ENCODE data around the gene BHMT.

BHMT gene, protein sequence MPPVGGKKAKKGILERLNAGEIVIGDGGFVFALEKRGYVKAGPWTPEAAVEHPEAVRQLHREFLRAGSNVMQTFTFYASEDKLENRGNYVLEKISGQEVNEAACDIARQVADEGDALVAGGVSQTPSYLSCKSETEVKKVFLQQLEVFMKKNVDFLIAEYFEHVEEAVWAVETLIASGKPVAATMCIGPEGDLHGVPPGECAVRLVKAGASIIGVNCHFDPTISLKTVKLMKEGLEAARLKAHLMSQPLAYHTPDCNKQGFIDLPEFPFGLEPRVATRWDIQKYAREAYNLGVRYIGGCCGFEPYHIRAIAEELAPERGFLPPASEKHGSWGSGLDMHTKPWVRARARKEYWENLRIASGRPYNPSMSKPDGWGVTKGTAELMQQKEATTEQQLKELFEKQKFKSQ

DNA sequence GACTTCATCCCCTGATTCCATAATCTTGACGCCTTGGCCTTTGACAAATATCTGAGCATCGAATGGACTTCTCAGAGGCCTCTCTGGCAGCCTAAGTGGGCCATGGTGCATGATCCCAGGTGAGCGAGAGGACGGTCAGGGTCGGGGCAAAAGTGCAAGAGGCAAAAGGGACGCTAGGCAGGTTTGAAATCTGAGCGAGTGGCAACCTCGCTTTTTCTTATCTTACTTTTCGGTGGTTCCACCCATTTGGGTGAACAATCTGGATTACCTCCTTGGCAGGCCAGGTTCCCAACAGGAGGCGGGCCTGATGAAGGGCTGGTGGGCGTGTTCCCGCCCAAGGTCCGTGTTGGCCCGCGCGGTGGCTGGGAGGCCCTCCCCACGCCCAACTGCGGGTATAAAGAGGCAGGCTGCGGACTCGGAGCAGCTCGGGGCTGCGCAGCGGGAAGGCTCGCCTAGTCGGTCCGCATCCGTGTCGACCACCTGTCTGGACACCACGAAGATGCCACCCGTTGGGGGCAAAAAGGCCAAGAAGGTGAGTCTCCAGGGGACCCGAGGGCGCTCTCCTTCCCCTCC lies at the start of gene BHMT:
Gene BHMT, plus strand, starts transcription at position 423 of the 573 bp plus-strand sequence. Its CDS starts 77 bp downstream, at position 500.
- DNase-seq: no peak

DNA sequence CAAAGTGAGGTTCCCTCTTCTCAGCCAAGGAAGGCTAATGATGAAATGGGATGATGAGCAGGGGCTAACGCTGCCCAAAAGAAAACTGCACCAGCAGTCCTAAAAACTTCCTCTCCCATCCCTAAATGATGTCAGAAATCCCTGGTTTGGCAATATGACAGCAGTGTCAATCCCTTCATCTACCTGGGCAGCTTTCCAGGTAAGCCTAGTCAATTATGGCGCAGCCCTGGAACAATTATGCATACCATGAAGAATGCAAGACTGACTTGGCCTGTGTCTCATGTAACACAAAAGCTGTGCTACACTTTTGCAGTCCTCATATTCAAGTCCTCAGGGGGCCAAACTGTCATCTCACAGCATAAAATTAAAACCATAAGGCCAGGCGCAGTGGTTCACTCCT lies 49.2 kb upstream of the BHMT start:
- DNase-seq: no peak

- no peak for DNase-seq
Measured at GRCh38 chr5:79069488-79070349, 41.9 kb upstream of the BHMT start, which contains the start of the genes BHMT2 and DMGDH. Gene BHMT2 (plus strand): TSS chr5:79069767. CDS start chr5:79069783, 16 bp downstream. Gene DMGDH (minus strand): TSS chr5:79069674. CDS start chr5:79069620, 54 bp downstream.

- DNase-seq: no peak
Measured at GRCh38 chr5:79070350-79070667, 41.3 kb upstream of the BHMT start.

DNA sequence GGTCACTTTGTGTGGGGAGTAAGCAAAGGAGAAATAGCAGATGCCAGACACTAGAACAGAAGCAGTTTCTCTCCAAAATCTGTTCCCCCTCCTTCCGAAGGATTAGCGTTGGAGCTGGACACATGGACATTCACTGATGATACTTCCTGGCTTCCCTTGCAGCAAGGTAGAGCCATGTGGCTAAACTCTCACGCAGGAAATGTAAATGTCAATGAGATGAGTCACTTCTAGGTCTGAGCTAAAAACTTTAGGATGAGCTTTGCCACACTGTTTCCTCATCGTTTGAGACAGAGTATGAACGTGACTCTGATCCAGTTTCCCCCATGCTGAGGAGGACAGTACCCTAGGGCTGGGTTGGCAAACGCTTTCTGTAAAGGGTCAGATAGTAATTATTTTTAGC lies 37.0 kb upstream of the BHMT start:
- no peak for DNase-seq

DNA sequence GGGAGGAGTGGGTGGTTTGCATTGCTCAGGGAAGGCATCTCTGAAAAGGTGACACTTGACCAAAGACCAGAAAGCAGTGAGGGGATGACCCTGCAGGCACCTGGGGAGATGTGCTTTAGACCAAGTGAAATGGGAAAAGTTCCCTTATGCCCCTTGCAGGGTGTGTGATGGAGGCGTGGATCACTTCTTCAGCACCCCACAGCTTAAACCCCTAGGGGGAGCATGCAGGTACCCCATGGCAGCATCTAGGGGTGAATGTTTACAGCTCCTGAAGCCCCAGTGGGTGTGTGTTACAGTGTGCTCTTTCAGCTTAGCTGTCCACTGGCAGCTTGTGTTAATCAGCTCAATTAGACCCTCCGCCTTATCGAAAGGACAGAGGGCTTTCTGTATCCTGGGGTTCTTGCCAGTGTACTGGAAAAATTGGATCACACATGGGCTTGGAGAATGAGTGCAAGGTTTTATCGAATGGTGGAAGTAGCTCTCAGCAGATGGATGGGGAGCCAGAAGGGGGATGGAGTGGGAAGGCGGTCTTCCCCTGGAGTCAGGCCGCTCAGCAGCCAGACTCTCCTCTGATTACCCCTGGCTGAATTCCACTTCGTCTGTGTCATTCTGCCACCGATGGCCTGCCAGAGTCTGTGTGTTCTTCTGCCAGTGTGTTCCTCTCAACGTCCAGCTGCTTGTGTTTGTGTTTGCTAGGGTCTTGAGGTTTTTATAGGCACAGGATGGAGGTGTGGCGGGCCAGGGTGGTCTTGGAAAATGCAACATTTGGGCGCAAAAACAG lies 35.8 kb upstream of the BHMT start:
- DNase-seq: no peak

DNA sequence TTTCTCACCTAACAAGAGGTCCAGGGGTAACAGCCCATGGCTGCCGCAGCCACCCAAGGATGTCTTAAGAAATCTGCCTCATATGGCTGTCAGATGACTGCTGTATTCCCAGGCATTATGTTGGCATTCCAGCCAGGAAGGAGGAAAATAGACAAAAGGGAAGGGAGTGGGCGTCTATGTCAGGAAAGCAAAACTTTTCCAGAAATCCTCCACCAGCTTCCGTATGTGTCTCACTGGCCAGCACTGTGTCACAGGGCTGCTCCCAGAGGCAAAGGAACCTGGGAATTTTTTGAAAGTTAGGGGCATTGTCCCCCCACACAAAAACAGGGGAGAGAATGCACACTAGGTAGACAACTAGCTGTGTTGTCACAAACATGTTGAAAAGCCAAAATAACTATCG lies 34.8 kb upstream of the BHMT start:
- DNase-seq: no peak

DNA sequence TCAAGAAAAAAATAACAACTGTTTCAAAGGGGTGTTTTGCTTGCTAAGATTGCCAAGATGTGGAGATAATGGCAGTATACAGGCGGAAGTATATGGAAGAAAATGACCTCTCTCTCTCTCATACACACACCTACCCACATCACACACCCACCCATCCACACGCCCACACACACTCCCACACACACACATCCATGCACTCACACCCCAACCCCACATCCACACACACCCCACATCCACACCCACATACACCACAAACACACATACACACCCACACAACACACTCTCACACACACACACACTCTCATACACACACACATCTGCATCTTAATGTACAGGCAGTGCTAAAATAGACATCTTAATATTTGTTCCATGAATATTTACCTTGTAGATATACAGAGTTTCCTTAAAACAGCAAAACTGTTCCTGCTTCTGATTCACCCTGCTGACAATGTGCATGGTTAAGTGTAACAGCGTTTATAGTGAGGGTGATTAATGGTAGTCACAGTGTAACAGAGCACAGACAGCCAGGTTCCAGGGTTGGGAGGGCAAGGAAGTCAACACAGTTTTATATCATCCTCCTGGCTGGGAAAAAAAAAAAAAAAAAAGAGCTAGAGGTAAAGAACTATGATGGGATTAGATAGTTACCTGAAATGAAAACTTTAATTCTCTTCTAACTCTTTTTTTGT lies 33.8 kb upstream of the BHMT start:
- DNase-seq: no peak

DNA sequence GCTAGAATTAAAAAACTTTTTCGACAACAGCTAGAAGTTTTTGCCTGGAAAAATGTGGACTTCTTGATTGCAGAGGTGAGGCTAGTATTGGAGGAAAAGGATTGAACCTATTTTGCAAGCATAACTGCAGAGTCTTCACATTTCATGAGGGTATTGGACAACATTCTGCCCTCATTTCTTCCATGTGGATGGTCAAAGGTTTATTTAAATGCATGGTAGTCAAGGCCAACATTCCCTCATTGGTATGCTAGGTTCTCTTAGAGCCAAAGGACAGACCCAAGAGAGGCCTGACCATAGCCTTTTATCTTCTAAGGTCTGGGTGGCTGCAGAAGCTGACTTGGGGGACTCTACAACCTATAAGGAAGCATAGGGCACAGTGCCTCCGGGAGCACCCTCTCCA lies 30.8 kb upstream of the BHMT start:
- DNase-seq: no peak

- DNase-seq: no peak
Measured at GRCh38 chr5:79081779-79082178, 29.8 kb upstream of the BHMT start.

GRCh38 chr5:79086116-79086515 lies 25.5 kb upstream of the BHMT start:
- no peak for DNase-seq

DNA sequence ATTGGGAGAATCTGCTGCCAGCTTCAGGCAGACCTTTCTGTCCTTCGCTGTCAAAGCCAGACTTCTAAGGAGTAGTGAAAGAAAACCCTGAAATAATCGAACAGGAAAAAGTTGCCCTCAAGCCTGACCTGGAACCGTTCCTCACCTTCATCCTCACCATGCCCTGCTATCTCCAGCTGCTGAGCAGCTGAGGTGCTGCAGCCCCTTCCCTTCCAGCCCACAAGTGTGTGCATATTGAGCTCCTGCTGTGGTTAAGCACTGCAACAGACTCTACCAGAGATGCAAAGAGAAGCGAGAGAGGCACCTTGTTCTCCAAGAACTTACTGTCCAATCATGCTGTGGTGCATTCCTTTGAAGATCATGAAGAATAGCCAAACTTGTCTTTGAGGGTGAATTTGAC lies 23.1 kb upstream of the BHMT start:
- DNase-seq: no peak

- no peak for DNase-seq
Measured at GRCh38 chr5:79091064-79091463, 20.5 kb upstream of the BHMT start.

DNA sequence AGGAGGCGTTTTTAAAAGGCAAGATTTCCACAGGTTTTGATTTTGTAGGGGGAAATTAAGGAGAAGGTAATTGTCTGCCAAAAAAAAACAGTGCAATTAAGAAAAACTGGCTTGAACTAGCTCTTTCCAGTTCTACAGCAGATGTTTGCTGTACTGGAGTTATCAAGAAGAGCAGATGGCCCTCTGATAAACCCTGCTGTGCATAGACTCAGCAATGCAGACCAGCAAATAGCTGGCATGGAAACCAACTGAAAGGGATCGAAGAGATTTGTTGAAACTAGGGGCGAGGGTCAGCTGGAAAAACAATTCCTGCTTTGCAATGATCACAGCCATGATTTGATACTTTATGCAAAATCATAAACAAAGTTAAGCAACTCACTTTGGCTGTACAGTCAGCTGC lies 17.8 kb upstream of the BHMT start:
- DNase-seq: no peak

DNA sequence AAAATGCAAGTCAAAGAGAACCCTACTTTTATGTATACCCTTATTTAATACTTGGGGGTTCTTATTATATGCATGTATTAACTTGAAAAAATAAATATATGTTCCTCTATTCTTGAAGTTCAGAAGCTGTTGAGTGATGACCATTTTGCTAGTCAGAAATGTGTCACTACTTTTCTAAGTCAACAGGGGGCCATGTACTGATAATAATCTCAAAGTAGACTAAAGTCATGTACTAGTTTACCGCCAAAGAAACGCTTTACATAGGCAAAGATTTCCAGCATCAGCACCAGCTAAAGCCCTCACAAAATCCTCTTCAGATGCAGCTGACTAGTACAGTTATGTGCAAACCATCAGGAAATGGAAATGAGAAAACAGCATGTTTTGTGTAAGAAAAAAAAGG lies 5.7 kb upstream of the BHMT start:
- no peak for DNase-seq

GRCh38 chr5:79107020-79107796 lies 4.4 kb upstream of the BHMT start:
- DNase-seq: no peak

DNA sequence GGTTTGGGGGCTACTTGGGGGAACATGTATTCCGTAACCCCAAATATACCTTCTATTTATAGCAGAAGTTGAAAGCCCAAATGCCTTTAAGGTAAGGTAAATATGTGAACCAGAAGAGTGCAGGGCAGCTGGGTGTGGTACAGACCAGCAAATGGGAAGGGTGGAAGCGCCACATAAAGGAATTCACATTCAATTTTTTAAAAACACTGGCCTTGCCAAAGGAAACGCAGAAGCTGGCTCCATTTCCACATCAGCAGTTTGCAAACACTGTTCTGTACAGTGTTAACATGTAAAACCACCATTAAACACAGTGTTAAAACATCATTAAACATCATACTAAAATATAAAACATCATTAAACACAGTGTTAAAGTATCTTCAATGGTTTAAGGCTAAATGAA lies 3.5 kb upstream of the BHMT start:
- DNase-seq: no peak

DNA sequence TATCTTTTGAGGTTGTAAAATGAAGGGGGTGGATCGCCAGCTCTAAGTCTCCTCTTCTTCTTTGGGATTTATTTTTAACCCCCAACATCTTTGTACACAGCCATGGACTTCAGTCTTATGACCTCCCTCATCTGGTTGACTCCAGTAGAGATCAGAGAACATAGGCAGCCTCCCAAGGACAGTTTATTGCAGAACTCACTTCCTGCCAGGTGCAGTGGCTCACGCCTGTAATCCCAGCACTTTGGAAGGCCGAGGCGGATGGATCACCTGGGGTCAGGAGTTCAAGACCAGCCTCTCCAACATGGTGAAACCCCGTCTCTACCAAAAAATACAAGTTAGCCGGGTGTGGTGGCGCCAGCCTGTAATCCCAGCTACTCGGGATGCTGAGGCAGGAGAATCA lies 2.8 kb upstream of the BHMT start:
- no peak for DNase-seq

GRCh38 chr5:79109527-79110492 lies 1.8 kb upstream of the BHMT start:
- no peak for DNase-seq

Data from DMS79 treated with DMSO at 0.1 percent for 48 hours (cell line).